Measurements from ENCODE around the gene MIPOL1. TPM values are rescaled to one million over a fixed set of nuclear protein-coding genes. Genes with fewer than 3 reads are reported as not detected.

Gene MIPOL1
- total RNA-seq, 1 experiment from 2014 or later, result 15.4 TPM

GRCh38 chr14:37230551-37231194 is 32.9 kb downstream of the MIPOL1 start:
- no peak overlapping the region for H3K9ac ChIP-seq (ENCODE audit: low read length)
- no peak overlapping the region for H2AFZ ChIP-seq (ENCODE audit: low read depth, low read length, poor library complexity, severe bottlenecking)
- no peaks in the 10 kb centered on the region; the same call in 1 of the 2 replicates for H3K79me2 ChIP-seq (ENCODE audit: insufficient read depth, low read length)
- ChIA-PET CTCF (interaction anchor here (0.5 to 3.3 kb wide), 32 partner anchors 8 to 1637 kb away, joined by 3 to 31 read pairs (median 4); partner anchors contain the start of genes FOXA1, MIPOL1 and TTC6), POLR2A (no interaction called here), RAD21 (ENCODE audit: low non-redundant PET in 1 of 2, low total read pairs in 2 of 2, uncharacterized antibody in 2 of 2, unreplicated experiment in 2 of 2) (interaction anchor here in 1 of 2 experiments (0.9 kb wide), 1 partner anchor 677 kb away, joined by 3 read pairs; no protein-coding TSS in a partner anchor)
- intact Hi-C loops (cut with micrococcal nuclease), result loop anchor here (5.0 kb wide), 3 partner anchors 458 to 678 kb away; no protein-coding TSS in a partner anchor
- H3K36me3 ChIP-seq (ENCODE audit: control insufficient read depth in 1 of 2, insufficient read depth in 2 of 2, low read length in 2 of 2), result no peaks in the 10 kb centered on the region
- H3K4me2 ChIP-seq (ENCODE audit: low read length), result no peak overlapping the region
- DNase-seq (ENCODE audit: low read depth, low spot score) (peak; percentile 48), ATAC-seq (peak; percentile 81)
- no peaks in the 10 kb centered on the region for H3K4me1 ChIP-seq (ENCODE audit: control insufficient read depth in 1 of 2, insufficient read depth in 2 of 2, low read length in 2 of 2)
- no peaks in the 10 kb centered on the region for H3K27me3 ChIP-seq (ENCODE audit: insufficient read depth, low read length)
- H3K4me3 ChIP-seq (replicated peaks in 1 of 2; ENCODE audit: low read depth in 1 of 2, low read length in 2 of 2), result no peak overlapping the region
- TF ChIP-seq TCF7L2 (IDR thresholded peaks at IDR 0.05; ENCODE audit: borderline replicate concordance, extremely low read depth, insufficient read depth, insufficient read length) (no peak), RAD21 (IDR thresholded peaks at IDR 0.05; ENCODE audit: low read depth) (peak; percentile 42), EZH2phosphoT487 (IDR thresholded peaks at IDR 0.05; ENCODE audit: borderline replicate concordance) (no peak), ZNF274 (IDR thresholded peaks at IDR 0.05; ENCODE audit: low read depth, low read length) (no peak), CTCF (IDR thresholded peaks at IDR 0.05 in 2 of 3, conservative IDR thresholded peaks at IDR 0.05 in 1 of 3; ENCODE audit: borderline replicate concordance in 1 of 3, insufficient read depth in 1 of 3, low read depth in 2 of 3, low read length in 2 of 3) (peak; percentile 24 to 86 (median 62); a peak in 4 of 6 replicates), REST (IDR thresholded peaks at IDR 0.05; ENCODE audit: low read depth) (no peak), JUND (IDR thresholded peaks at IDR 0.05) (no peak), CBX3 (IDR thresholded peaks at IDR 0.05; ENCODE audit: low read depth) (no peak), FOSL1 (IDR thresholded peaks at IDR 0.05; ENCODE audit: low read depth) (no peak), SIN3A (IDR thresholded peaks at IDR 0.05; ENCODE audit: low read depth) (no peak), CEBPB (IDR thresholded peaks at IDR 0.05; ENCODE audit: low read depth) (no peak), ATF3 (IDR thresholded peaks at IDR 0.05) (no peak)
- H3K9me3 ChIP-seq (ENCODE audit: control insufficient read depth in 1 of 2, insufficient read depth in 1 of 2, low read depth in 1 of 2, low read length in 2 of 2), result no peaks in the 10 kb centered on the region
- H3K27ac ChIP-seq (ENCODE audit: low read depth, low read length), result no peak overlapping the region
- BruUV-seq (replicated peaks), result no TSS peak
- no peaks in the 10 kb centered on the region for H4K20me1 ChIP-seq (ENCODE audit: insufficient read depth)
- H3K9me2 ChIP-seq (ENCODE audit: insufficient read depth), result no peaks in the 10 kb centered on the region

Data from HCT116 (cell line).